ENCODE results near the gene ITGBL1. TPM values are rescaled to one million over a fixed set of nuclear protein-coding genes. Genes with fewer than 3 reads are reported as not detected.

The ITGBL1 gene
- total RNA-seq, 4 donors from 2014 or later, result 0.83 to 28.0 (median 3.0) TPM

GRCh38 chr13:101511161-101511560 is 58.7 kb downstream of the ITGBL1 start:
- TF ChIP-seq, protein P1, sequence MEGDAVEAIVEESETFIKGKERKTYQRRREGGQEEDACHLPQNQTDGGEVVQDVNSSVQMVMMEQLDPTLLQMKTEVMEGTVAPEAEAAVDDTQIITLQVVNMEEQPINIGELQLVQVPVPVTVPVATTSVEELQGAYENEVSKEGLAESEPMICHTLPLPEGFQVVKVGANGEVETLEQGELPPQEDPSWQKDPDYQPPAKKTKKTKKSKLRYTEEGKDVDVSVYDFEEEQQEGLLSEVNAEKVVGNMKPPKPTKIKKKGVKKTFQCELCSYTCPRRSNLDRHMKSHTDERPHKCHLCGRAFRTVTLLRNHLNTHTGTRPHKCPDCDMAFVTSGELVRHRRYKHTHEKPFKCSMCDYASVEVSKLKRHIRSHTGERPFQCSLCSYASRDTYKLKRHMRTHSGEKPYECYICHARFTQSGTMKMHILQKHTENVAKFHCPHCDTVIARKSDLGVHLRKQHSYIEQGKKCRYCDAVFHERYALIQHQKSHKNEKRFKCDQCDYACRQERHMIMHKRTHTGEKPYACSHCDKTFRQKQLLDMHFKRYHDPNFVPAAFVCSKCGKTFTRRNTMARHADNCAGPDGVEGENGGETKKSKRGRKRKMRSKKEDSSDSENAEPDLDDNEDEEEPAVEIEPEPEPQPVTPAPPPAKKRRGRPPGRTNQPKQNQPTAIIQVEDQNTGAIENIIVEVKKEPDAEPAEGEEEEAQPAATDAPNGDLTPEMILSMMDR (IDR thresholded peaks at IDR 0.05), result no peak
- TF ChIP-seq POLR2A (IDR thresholded peaks at IDR 0.05), result no peak
- intact Hi-C loops (cut with DNase I), result no loop called here
- DNase-seq, result no peak
- Histone ChIP-seq H3K27ac (no peak overlapping the region), H3K9me3 (no peaks in the 10 kb centered on the region), H3K4me1 (no peaks in the 10 kb centered on the region), H3K36me3 (no peaks in the 10 kb centered on the region), H3K27me3 (no peaks in the 10 kb centered on the region), H3K4me3 (no peak overlapping the region)

DNA sequence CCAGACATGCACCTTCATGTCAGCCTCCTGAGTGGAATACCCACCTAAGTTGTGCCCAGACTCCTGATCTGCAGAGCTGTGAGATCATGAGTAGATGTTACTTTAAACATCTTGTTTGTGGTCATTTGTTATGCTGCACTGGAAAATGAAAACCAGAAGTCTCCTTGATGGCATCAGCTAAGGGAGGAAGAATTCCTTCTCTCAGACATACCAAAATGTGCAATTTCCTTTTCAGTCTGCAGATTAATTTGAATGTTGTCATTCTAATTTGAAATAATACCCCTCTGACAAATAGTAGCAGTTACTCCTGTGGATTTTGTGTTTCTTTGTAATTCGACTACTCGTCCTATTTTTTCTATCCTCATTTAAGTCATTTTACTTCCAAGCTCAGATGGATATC is 59.3 kb downstream of the ITGBL1 start:
- H3K9me3 ChIP-seq, result no peaks in the 10 kb centered on the region
- TF ChIP-seq, protein P1 (IDR thresholded peaks at IDR 0.05), result no peak
- no peak for TF ChIP-seq POLR2A (IDR thresholded peaks at IDR 0.05)
- 77% methylated on average over 2 of the region's 2 CpGs for WGBS, 2 donors
- H3K36me3 ChIP-seq, result no peaks in the 10 kb centered on the region
- H3K4me3 ChIP-seq, result no peak overlapping the region
- H3K4me1 ChIP-seq, result no peaks in the 10 kb centered on the region
- DNase-seq, result no peak
- H3K27me3 ChIP-seq, result no peaks in the 10 kb centered on the region
- no peak overlapping the region for H3K27ac ChIP-seq
- intact Hi-C loops (cut with DNase I), result no loop called here

GRCh38 chr13:101512650-101513049 is 60.2 kb downstream of the ITGBL1 start:
- Histone ChIP-seq H3K27ac (no peak overlapping the region), H3K4me1 (no peaks in the 10 kb centered on the region), H3K36me3 (no peaks in the 10 kb centered on the region), H3K9me3 (no peaks in the 10 kb centered on the region), H3K4me3 (no peak overlapping the region), H3K27me3 (no peaks in the 10 kb centered on the region)
- intact Hi-C loops (cut with DNase I), result no loop called here
- DNase-seq, result no peak
- 0 to 18% methylated on average over 1 of the region's 1 CpG for WGBS, 2 donors
- TF ChIP-seq, protein P1 (IDR thresholded peaks at IDR 0.05), result no peak
- no peak for TF ChIP-seq POLR2A (IDR thresholded peaks at IDR 0.05)

GRCh38 chr13:101514100-101514499 is 61.6 kb downstream of the ITGBL1 start:
- intact Hi-C loops (cut with DNase I), result no loop called here
- Histone ChIP-seq H3K27ac (no peak overlapping the region), H3K36me3 (no peaks in the 10 kb centered on the region), H3K4me3 (no peak overlapping the region), H3K27me3 (no peaks in the 10 kb centered on the region), H3K4me1 (no peaks in the 10 kb centered on the region), H3K9me3 (no peaks in the 10 kb centered on the region)
- WGBS, 2 donors, result 40 to 43% methylated on average over 1 of the region's 1 CpG
- no peak for DNase-seq
- TF ChIP-seq POLR2A (IDR thresholded peaks at IDR 0.05), result no peak
- TF ChIP-seq, protein P1 (IDR thresholded peaks at IDR 0.05), result no peak

DNA sequence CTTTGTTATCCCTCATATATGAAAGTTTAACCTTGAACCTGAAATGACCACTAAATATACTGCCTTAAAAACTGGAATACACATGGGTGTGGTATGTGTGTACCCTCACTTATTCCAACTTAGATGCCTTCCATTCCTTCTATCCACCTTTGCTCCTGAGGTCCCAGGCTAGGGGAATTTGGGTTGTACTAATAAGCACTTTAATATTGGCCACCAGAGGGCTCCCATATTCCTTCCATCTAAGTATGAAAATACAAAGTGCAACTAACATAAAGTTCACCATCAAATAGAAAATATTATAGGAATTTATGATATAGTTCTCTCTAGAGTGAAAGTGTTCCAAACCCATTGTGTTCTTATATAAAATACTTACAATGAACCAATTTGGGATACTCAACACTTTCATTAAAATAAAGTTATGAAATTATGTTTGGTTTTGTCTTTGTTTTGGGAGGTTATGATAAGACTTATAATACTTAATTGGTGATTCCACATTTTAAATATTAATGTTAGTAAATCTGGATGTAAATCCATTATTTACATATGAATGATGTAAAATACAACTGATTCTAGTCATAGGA is 62.3 kb downstream of the ITGBL1 start:
- Histone ChIP-seq H3K4me3 (no peak overlapping the region), H3K36me3 (no peaks in the 10 kb centered on the region), H3K27ac (no peak overlapping the region), H3K4me1 (no peaks in the 10 kb centered on the region), H3K9me3 (no peaks in the 10 kb centered on the region), H3K27me3 (no peaks in the 10 kb centered on the region)
- intact Hi-C loops (cut with DNase I), result no loop called here
- no peak for TF ChIP-seq POLR2A (IDR thresholded peaks at IDR 0.05)
- TF ChIP-seq, protein P1 (IDR thresholded peaks at IDR 0.05), result peak; percentile 47 to 62 (median 59)
- no peak for DNase-seq
